NCI-H524 (cell line): Measurements from ENCODE around the gene LRFN4.

ENCODE experiments used
- DNase-seq, 2 experiments: peaks; one replicate each; lab custom pipeline; 2025; lab: John Stamatoyannopoulos, UW

The LRFN4 gene

DNA sequence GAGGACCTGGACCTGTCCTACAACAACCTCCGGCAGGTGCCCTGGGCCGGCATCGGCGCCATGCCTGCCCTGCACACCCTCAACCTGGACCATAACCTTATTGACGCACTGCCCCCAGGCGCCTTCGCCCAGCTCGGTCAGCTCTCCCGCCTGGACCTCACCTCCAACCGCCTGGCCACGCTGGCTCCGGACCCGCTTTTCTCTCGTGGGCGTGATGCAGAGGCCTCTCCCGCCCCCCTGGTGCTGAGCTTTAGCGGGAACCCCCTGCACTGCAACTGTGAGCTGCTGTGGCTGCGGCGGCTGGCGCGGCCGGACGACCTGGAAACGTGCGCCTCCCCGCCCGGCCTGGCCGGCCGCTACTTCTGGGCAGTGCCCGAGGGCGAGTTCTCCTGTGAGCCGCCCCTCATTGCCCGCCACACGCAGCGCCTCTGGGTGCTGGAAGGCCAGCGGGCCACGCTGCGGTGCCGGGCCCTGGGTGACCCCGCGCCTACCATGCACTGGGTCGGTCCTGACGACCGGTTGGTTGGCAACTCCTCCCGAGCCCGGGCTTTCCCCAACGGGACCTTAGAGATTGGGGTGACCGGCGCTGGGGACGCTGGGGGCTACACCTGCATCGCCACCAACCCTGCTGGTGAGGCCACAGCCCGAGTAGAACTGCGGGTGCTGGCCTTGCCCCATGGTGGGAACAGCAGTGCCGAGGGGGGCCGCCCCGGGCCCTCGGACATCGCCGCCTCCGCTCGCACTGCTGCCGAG is 1.5 kb downstream of the LRFN4 start:
- DNase-seq: no peak

DNA sequence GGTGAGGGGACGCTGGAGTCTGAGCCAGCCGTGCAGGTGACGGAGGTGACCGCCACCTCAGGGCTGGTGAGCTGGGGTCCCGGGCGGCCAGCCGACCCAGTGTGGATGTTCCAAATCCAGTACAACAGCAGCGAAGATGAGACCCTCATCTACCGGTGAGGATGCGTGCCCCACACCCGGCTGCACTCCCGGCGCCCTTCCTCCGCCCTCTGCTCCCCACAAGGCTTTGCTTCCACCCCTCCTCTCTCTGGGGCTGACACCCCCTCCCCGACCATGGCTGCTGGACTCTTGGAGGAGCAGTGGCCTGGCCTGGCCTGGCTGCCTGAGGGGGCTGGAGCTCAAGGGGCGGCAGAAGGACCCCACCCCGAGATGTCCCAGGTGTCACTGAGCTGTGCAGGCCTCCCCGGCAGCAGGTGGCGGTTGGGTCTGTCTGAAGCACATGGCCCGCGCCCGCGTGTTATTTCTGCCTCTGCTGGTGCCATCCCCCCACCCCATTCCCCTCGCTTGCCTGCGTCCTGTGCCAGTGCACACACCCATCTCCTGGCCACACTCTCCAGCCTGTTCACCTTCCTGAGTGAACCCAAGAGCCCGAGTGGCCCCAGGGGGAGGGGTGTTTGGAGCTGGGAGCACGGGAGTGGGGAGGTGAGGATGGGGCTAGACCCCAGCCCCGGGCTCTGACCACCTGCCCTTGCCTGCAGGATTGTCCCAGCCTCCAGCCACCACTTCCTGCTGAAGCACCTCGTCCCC is 2.2 kb downstream of the LRFN4 start:
- no peak for DNase-seq

DNA sequence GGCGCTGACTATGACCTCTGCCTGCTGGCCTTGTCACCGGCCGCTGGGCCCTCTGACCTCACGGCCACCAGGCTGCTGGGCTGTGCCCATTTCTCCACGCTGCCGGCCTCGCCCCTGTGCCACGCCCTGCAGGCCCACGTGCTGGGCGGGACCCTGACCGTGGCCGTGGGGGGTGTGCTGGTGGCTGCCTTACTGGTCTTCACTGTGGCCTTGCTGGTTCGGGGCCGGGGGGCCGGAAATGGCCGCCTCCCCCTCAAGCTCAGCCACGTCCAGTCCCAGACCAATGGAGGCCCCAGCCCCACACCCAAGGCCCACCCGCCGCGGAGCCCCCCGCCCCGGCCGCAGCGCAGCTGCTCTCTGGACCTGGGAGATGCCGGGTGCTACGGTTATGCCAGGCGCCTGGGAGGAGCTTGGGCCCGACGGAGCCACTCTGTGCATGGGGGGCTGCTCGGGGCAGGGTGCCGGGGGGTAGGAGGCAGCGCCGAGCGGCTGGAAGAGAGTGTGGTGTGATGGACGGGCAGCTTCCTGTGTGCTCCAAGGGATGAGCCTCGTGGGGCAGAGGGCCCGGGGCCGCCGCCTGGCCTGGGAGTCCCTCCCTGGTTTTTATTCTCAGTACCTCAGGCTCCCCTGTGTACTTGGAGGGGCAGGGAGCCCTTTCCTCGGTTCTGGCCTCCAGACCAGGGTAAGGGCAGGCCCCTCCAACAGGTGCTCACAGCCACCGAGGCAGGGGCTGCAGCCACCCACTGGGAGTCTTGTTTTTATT is 3.0 kb downstream of the LRFN4 start:
- no peak for DNase-seq

DNA sequence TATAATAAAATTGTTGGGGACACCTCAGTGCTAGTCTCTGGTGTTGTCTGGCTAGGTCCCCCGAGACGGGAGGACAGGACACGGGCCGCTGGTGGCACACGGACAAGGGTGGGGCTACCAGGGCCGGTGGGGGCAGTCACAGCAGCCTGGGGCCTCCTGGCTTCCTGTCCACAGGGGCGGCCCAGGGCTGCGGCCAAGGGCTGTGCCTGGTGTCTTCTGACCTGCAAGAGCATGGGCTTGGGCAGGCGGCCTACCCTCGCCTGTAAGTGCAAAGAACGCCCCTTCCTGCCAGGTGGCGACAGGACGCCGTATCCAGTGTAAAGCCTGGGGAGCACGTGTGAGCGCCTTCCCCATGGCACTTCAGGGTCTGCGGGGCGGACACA is 3.6 kb downstream of the LRFN4 start:
- DNase-seq: no peak

DNA sequence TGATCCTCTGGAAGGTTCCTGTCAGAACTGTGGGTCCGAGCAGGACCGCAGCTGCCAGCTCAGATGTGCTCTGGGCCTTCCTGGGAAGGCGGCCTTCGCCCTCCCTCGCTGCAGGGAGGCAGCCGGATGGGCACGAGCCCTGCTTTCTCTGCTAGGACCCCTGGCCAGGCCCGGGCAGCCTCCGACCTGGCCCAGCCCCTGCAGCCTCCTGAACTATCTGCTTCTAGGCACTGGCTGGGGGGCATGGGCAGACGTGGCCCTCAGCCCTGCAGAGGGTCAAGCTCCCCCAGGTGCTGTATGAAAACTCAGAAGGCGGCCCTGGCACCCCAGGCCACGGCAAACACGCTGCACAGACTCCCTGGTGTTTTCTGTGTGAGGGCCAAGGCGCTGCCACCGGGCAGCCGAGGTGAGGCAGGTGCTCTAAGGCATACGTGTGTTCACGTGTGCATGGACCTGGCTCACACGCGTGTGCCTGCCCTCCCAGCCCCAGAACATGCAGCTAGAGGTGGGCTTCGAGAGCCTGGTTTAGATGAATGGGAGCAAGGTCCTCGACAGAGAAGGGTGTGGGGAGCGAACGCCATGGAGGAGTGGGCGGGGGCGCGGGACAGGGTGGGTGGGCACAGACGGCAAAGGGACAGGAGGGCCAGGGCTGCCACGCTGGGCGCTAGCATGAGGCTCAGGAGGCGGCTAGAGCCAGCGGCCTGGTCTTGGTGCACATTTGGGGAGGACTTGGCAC is 4.3 kb downstream of the LRFN4 start:
- no peak for DNase-seq

DNA sequence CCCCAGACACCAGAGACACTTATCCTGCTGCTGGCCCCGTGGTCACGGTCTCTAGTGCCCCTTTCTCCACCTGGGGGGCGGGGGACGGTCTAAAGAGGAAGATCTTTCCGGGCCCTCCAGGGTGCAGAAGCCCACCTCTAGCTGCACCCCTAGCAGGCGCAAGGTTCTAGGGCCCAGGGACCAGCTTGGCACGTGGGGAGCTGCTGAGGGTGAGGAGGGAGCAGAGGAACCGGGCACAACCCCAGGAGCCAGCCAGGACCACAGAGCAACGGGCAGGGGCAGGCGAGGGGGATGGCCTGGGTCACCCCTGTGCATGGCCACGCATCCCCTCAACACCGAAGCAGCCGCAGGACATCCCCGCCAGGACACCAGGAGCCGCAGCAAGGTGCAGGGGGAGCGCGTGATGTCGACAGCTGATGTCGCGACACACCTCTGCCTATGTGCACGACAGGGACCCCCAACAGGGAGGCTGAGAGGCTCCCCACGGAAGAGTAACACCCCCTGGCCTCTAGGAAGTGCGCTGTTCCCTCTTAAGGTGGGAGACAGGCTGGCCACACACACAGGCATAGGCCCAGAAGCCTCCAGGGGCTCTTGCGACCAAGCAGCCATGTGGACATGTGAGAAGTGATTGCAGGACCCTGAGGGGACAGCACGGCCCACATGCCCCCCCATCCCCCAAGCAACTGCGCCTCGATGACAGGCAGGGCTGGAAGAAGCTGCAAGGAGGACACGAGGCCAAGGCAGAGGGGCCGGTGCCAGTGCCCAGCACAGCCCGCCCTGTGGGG is 5.1 kb downstream of the LRFN4 start:
- DNase-seq: no peak

DNA sequence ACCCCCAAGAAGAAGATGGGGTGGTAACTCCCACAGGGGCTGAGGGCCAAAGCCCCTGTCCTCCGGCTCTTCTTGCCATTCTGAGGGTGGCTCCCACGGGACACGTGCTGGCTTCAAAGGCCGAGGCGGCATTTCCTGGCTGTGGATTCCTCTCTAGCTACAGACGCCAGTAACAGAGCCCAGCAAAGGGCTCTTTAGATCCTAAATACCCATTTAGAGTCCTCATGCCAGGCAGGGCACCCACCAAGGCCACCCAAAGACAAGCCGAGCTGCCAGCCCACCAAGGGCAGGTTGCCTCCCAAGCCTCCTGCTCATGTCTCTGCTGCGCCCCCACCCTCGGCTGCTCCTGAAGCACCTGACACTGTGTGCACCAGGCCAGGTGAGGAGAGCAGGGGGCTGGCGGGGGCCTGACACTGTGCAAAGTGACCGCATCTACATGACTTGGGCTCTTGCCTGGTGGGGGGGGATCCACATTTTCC is 5.7 kb downstream of the LRFN4 start:
- no peak for DNase-seq

DNA sequence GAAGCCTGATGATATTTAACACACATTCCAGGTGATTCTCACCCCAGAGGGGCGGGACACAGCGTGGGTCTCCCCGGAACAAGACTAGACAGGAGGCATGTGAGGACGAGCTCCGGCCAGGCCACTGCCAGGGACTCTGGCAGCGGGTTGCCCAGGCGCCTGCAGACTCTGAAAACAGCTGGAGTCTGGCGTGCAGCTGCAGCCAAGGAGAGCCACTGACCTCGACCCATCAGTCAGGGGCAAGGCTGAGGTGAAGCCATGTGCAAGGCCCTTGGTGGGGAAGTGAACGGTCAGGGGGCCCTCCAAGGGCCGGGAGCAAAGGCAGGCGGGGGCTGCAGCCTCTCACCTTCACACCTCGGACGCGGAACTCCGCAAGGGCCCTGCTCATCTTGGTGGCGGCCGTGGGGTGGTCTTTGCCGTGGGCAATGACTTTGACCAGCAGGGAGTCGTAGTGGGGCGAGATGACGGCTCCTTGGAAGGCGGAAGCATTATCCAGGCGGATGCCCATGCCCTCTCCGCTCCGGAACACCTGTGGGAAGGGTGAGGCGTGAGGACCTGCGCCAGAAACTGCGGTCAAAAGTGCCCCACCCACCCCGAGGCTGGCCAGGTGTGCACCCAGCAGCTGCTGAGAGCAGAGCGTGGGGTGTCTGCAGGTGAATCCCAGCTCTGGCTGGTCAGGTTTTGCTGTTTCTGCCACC is 6.7 kb downstream of the LRFN4 start:
- no peak for DNase-seq

DNA sequence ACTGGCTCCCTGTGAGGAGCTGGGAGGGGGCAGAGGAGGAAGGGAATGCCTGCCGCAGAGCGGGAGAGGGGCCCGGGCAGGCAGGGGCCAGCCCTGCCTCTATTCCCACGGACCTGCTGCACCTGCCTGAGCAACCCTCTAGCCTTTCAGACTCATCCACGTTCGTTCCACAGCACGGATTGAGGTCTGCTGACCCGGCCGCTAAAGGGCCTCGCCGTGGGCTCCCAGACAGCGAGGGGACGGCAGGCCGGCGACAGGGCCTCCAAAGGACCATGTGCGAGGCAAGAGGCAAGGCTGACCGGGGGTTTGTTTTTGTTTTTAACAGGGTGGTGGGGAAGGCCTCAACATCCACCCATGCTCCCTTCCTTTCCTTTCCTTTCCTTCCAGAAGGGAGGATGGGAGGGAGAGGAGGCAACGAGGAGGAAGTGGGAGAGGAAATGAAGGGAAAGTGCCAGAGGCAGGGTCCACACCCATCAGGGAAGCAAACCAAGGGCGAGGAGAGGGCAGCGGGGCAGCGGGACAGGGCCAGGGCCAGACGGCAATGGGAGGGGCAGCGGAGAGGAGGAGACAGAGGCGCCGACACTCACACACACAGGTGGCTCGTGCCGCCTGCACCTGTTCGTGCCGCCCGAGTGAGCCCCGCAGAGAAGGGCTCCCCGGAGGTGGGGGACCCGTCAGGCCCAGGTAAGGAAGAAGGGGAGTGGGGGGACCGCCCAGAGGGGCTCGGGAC is 7.5 kb downstream of the LRFN4 start:
- no peak for DNase-seq

DNA sequence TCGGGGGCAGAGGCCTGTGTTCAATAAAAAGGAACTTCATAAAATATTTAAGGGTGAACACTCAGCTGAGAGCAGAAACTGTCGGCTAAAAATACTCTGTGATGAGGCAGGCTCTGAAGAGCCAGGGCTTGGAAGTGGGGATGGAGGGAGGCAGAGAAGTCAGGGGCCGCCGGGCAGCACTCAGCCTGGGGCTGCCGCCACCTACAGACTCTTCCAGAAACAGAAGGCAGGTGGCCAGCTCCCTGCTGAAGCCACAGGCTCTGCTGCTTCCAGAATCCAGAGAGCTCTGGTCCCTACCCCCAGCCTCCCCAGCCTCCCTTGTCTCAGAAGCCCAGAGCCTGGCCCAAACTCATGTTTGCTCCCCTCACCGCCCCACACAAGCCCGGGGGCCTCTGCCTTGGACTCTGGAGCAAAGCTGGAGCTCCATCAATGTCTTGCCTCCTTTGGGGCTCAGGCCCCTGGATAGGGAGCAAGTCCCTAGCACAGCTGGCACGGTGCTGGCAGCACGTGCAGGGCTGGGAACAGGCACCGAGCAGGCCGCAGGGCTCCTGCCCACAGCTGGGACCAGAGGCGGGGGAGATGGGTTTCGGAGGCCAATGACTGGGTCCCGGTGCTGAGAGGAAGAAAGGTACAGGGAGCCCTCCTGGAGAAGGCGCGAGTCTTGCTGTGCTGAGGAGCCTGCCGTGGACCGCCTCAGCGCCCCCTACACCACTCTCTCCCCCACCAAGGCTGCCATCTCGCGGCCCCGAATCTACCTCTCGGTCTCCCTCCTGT is 8.2 kb downstream of the LRFN4 start:
- peak in 1 of 2 experiments; percentile 15 for DNase-seq

DNA sequence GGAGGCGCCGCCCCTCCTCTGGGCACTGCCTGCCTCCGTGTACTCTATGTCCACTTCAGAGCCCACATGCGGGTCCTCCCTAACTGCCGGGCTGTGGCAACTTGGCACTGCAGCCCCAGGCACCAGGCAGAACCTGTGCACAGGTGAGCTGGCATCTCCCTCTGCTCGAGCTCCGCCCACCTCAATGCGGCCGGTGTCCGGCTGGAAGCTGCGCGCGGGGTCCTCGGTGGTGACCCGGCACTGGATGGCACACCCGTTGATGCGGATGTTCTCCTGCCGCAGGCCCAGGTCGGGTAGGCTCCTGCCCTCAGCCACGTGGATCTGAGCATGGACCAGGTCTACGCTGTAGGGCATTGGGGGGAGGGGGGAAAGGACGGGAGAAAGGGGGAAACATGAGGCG is 9.1 kb downstream of the LRFN4 start:
- no peak for DNase-seq

DNA sequence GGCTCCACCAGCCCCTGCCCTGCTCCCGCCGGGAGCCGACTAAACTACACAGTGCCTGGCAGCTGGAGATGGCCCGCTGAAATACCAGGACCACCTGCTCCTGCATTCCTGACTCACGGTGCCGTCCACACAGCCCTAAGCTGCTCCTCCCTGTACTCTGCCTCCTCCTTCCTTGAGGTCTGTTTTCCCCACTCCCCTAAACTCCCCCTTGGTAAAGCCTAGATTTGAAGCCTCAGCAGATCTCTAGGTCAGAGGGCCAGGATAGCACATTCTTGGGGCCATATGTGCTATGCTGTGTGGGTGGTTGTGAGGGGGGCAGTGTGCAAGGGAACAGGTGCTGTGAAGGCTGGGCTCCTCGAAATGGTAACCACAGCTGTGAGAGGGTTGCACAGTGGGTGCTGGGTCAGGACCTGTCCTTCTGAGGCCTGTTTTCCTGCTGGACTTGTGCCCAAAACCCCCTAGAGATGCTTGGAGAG is 9.7 kb downstream of the LRFN4 start:
- DNase-seq: peak; percentile 85 to 95

DNA sequence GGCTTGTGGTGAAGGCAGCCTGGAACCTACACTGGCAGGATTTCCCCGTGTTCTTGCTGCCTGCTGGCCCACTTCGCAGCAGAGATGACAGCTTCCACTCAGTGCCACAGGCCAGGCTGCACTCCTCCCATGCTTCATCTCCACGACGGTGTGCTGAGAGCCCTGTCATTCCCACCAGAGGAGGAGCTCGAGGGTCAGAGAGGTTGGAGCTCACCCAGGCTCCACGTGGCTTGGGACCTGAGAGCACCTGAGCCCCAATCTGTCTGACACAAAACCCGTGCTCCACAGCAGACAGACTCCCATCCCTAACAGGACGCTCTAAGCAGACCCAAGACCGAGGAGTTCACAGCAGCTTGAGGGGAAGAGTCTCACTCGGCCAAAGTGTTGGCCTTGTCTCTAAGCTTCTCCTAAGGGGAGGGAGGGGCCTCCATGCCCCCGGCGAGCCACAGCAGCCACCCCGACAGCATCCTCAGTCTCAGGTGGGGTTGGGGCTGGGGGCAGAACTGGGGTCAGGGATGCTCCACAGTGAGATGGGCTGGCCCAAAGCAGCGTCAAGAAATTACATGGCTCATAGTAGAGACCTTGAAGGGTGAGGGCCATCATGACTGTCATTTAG is 10.7 kb downstream of the LRFN4 start:
- peak in 1 of 2 experiments; percentile 43 for DNase-seq

DNA sequence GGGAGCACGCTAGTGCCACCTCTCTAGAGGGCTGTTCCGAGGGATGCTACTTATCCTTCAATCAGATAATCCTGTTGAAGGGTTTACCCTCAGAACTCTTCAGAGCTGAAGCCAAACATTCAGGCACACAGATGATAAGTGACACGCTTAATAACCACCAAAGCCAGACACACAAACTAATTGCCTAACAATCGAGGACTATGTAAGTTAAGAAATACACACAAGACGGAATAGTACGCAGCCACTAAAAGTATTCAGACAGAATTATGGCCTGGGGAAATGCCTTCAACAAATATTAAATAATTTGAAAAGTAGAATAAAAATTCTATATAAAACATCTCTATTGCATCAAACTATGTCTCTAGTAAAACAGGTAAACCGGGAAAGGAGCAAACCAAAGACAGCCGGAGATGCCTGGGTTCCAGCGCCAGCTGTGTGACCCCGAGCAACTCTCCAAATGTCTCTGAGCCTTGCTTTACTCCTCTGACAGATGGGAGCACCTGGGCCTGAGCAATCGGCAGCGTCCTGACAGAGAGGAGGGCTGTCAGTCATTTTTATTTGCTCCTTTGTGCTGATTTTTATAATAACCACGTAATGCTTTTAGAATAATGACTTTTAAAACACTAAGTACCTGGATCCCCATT is 11.3 kb downstream of the LRFN4 start:
- peak; percentile 57 to 81 for DNase-seq

DNA sequence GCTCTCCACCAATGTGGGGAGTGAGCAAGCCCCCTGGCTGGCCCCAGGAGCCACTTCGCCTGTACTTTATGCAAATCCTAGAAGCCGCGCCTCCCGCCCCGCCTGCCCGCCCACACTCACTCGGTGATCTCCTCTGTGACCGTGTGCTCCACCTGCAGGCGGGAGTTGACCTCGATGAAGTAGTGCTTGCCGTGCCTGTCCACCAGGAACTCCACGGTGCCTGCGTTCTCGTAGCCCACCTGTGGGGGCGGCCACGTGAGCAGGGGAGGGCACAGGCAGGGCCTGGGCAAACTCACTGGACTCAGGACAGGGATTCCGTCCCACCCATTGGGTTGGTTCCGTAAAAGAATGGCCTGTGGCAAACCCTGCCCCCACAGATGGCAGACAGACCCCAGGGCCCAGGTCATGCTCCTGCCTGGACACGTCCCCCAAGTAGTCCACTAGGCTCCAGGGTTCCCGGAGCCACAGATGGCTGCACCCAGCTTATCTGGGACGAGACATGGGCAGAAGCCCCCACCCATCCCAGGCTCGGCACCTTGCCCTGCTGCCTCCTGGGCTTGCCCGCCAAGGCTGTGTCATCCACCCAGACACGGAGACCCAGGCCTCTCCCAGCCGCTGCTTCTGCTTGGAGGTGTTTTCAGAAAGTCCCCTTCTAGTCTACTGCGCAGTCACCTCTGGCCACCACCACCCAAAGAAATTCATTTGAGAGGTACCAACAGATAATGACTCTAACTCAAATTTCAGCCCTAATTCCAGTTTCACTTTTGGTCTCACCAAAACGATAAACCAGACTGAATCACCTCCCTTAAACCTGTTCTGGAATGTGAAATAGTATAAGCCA is 12.1 kb downstream of the LRFN4 start:
- DNase-seq: peak in 1 of 2 experiments; percentile 34

DNA sequence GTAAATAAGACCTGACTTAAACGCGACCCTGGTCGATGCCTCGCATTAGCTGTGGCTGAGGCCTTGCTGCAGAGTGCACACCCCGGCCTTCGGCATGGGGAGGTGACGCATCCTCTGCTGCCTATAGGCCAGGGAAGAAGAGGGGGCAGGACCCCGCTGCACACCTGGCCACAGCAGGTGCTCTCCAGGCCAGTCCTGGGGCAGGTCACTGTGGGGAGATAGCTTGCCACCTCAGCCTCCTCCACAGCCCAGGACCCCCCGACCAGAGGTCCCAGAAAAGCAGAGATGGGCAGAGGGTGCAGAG is 12.7 kb downstream of the LRFN4 start:
- DNase-seq: no peak

DNA sequence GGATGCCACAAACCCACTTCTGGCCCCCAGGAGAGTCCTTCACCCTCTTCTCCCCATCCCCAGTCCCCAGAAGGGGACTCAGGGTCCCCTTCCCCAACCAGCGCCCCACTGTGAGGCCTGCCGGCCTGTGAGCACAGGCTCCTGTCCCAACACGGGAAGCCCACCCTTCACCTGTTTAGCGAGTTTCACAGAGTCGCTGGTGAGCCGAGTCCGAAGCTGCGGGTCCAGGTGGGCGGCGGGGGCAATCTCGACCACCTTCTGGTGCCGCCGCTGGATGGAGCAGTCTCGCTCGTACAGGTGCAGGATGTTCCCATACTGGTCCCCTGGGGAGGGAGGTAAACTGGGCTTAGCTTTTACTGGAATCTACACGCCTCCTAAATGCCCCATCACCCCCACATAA is 13.3 kb downstream of the LRFN4 start:
- no peak for DNase-seq
